B cell (primary cell): Measurements from ENCODE around the gene PVR. TPM values are rescaled to one million over a fixed set of nuclear protein-coding genes. Genes with fewer than 3 reads are reported as not detected.

Experiments
- ATAC-seq: fragments of 200-7000 bp; cut with Tn5 transposase; one replicate; pipeline ENCODE4 v1.10.0; 2021; ENCODE audit warnings: low read depth, mild to moderate bottlenecking, moderate number of reproducible peaks, moderate library complexity
- CTCF ChIA-PET: fragments of 350-600 bp; sonication (Branson Sonifier 250); formaldehyde crosslinking; loops from one replicate; lab custom pipeline; 2021; ENCODE audit warnings: antibody characterized with exemption, inconsistent platforms; lab: Charles Lee
- POLR2A ChIA-PET: fragments of 350-600 bp; sonication (Branson Sonifier 250); formaldehyde crosslinking; loops from one replicate; lab custom pipeline; 2021; ENCODE audit warnings: antibody characterized with exemption; lab: Charles Lee
- DNase-seq: peaks from one replicate; pipeline ENCODE4 v3.0.0; 2013
- H2AFZ ChIP-seq: 2 replicates; pipeline ENCODE4 v1.6.1; 2012; ENCODE audit warnings: mild to moderate bottlenecking, low read depth, low read length; ENCODE audit not compliant: insufficient read depth, poor library complexity, severe bottlenecking
- H3K27ac ChIP-seq, 2 donors: 1 replicate in 1 of 2; 2 replicates in 1 of 2; pipeline ENCODE4 v1.5.1; 2012 to 2013; ENCODE audit warnings: low read length in 2 of 2, mild to moderate bottlenecking in 2 of 2, moderate library complexity in 1 of 2
- H3K27me3 ChIP-seq, 4 experiments: fragments of 200-600 bp in 1 of 4; sonication (generic) in 1 of 4; replicated peaks in 1 of 4; 1 replicate in 2 of 4; 2 replicates in 2 of 4; pipeline versions ENCODE4 v1.6.1 to v1.7.0; 2013 to 2016; ENCODE audit warnings: low read length in 3 of 4, mild to moderate bottlenecking in 2 of 4, mixed read lengths in 1 of 4, moderate library complexity in 1 of 4; ENCODE audit not compliant: insufficient read depth in 4 of 4, control insufficient read depth in 3 of 4; ENCODE audit errors: control extremely low read depth in 1 of 4
- H3K36me3 ChIP-seq, 2 experiments: replicated peaks in 1 of 2; 1 replicate in 1 of 2; 2 replicates in 1 of 2; pipeline versions ENCODE4 v1.6.1 to v1.7.1; 2013; ENCODE audit warnings: low read length in 1 of 2; ENCODE audit not compliant: insufficient read depth in 2 of 2, control insufficient read depth in 1 of 2; ENCODE audit errors: control extremely low read depth in 1 of 2, extremely low read depth in 1 of 2
- H3K4me1 ChIP-seq, 2 donors: fragments of 200-600 bp in 1 of 2; sonication (generic) in 1 of 2; 1 replicate in 1 of 2; 2 replicates in 1 of 2; pipeline versions ENCODE4 v1.5.1 to v1.6.1; 2013 to 2017; ENCODE audit warnings: low read length in 2 of 2; ENCODE audit not compliant: control insufficient read depth in 2 of 2, insufficient read depth in 2 of 2
- H3K4me2 ChIP-seq: replicated peaks from 2 replicates; pipeline ENCODE3; 2012; ENCODE audit warnings: mild to moderate bottlenecking, low read depth, low read length; ENCODE audit not compliant: poor library complexity, severe bottlenecking
- H3K4me3 ChIP-seq, 5 experiments: fragments of 200-600 bp in 1 of 5; sonication (generic) in 1 of 5; 1 replicate in 3 of 5; 2 replicates in 2 of 5; pipeline versions ENCODE4 v1.5.1 to v1.7.0; 2011 to 2016; ENCODE audit warnings: low read length in 4 of 5, mild to moderate bottlenecking in 4 of 5, low read depth in 2 of 5, control low read depth in 1 of 5, moderate library complexity in 1 of 5; ENCODE audit not compliant: insufficient read depth in 1 of 5; ENCODE audit errors: control extremely low read depth in 1 of 5, extremely low read depth in 1 of 5
- H3K79me2 ChIP-seq: fragments of 200-600 bp; sonication (generic); one replicate; pipeline ENCODE4 v1.6.0; 2016; ENCODE audit warnings: low read length; ENCODE audit not compliant: control insufficient read depth, insufficient read depth
- H3K9ac ChIP-seq: fragments of 200-600 bp; sonication (generic); 2 replicates; pipeline ENCODE4 v1.6.1; 2017; ENCODE audit warnings: mild to moderate bottlenecking, low read length, moderate library complexity
- H3K9me3 ChIP-seq, 3 donors: one replicate each; pipeline versions ENCODE4 v1.6.1 to v1.7.1; 2013; ENCODE audit warnings: low read length in 2 of 3; ENCODE audit not compliant: control insufficient read depth in 2 of 3, insufficient read depth in 1 of 3; ENCODE audit errors: control extremely low read depth in 1 of 3
- H4K20me1 ChIP-seq: 2 replicates; pipeline ENCODE4 v1.6.0; 2012; ENCODE audit warnings: mild to moderate bottlenecking, low read length; ENCODE audit not compliant: insufficient read depth, control insufficient read depth, poor library complexity, severe bottlenecking
- H3K27ac Mint-ChIP-seq: one replicate; pipeline ENCODE4 v1.8.0; 2021; ENCODE audit warnings: mixed read lengths
- H3K27me3 Mint-ChIP-seq: one replicate; pipeline ENCODE4 v1.8.0; 2021; ENCODE audit warnings: mixed read lengths
- H3K4me1 Mint-ChIP-seq: one replicate; pipeline ENCODE4 v1.8.0; 2021; ENCODE audit warnings: mixed read lengths
- H3K4me3 Mint-ChIP-seq: one replicate; pipeline ENCODE4 v1.8.0; 2021; ENCODE audit warnings: mixed read lengths
- H3K9me3 Mint-ChIP-seq: one replicate; pipeline ENCODE4 v1.8.0; 2022; ENCODE audit warnings: mixed read lengths; ENCODE audit not compliant: insufficient read depth
- CTCF ChIP-seq: fragments of 200-600 bp; IDR thresholded peaks from one replicate; pipeline ENCODE4 v1.8.0; 2022; ENCODE audit warnings: antibody characterized with exemption, mild to moderate bottlenecking
- EZH2 ChIP-seq: IDR thresholded peaks from 2 replicates; pipeline ENCODE4 v1.6.1; 2012; ENCODE audit warnings: borderline replicate concordance, low read depth, mild to moderate bottlenecking, moderate library complexity, low read length; ENCODE audit not compliant: insufficient read depth, poor library complexity, severe bottlenecking
- WGBS: methylation state at CpG from one replicate; pipeline ENCODE4 v1.1.5; 2013; ENCODE audit warnings: missing lambda C conversion rate; ENCODE audit not compliant: insufficient coverage; 5-methylcytosine and 5-hydroxymethylcytosine counted together
- intact Hi-C: fragments of 100-400 bp; cut with micrococcal nuclease; formaldehyde crosslinking; loops from one replicate; pipeline ENCODE4 v1.10.0; 2022
- polyA plus RNA-seq: library from polyadenylated mRNA; depleted of rRNA; stranded (reverse); fragments of >200 nt; gene quantifications from 2 replicates; pipeline ENCODE4 v1.2.3, GENCODE V29; 2012
- total RNA-seq, 2 donors: library from RNA; stranded (reverse); fragments of 120-200 nt in 1 of 2; gene quantifications; 1 replicate in 1 of 2; 2 replicates in 1 of 2; pipeline versions ENCODE4 v1.2.3 to v1.2.4, GENCODE V29; 2013 to 2022

The PVR gene
- total and polyA plus RNA-seq, 2 donors (not counting 1 experiment from before 2014, with no cell fraction given) = 0.09 to 0.67 TPM

- ChIA-PET POLR2A (interaction anchor here (0.7 kb wide), 2 partner anchors 37 to 123 kb away, joined by 3 to 8 read pairs; no protein-coding TSS in a partner anchor), CTCF (interaction anchor here (1.2 kb wide), 1 partner anchor 85 kb away, joined by 4 read pairs; no protein-coding TSS in a partner anchor)
- DNase-seq (peak; percentile 43), ATAC-seq (peak; percentile 42)
- H3K36me3 ChIP-seq = no peaks in the 10 kb centered on the region
- peaks cover 8 to 25% of the 10 kb centered on the region in 2 donors for H3K4me1 ChIP-seq
- peaks cover 18% of the 10 kb centered on the region for H3K4me1 Mint-ChIP-seq
- TF ChIP-seq EZH2 (no peak), CTCF (no peak)
- intact Hi-C loops = loop anchor here (5.0 kb wide), 1 partner anchor 36 kb away; no protein-coding TSS in a partner anchor
- no peaks in the 10 kb centered on the region for H4K20me1 ChIP-seq
- H3K27ac ChIP-seq = no peak overlapping the region
- no CpG with 5 or more reads among the region's 4 CpGs for WGBS
- H3K79me2 ChIP-seq = no peaks in the 10 kb centered on the region
- H3K27me3 Mint-ChIP-seq = peaks cover 16% of the 10 kb centered on the region
- no peak overlapping the region for H3K9ac ChIP-seq
- peaks cover 0 to 11% (median 0%) of the 10 kb centered on the region in 4 experiments for H3K27me3 ChIP-seq
- H2AFZ ChIP-seq = no peak overlapping the region
- H3K27ac Mint-ChIP-seq = peak overlapping the region; percentile 20
- no peaks in the 10 kb centered on the region for H3K9me3 ChIP-seq
- peak overlapping the region; percentile 46 for H3K4me2 ChIP-seq
- H3K9me3 Mint-ChIP-seq = no peaks in the 10 kb centered on the region
- H3K4me3 Mint-ChIP-seq = peak overlapping the region; percentile 34
- no peak overlapping the region for H3K4me3 ChIP-seq
Measured at GRCh38 chr19:44685877-44686276, 42.2 kb downstream of the PVR start.

GRCh38 chr19:44686896-44687295, 43.2 kb downstream of the PVR start:
- WGBS = 100% methylated on average over 2 of the region's 4 CpGs
- Histone ChIP-seq H4K20me1 (no peaks in the 10 kb centered on the region), H3K27ac (no peak overlapping the region), H3K36me3 (no peaks in the 10 kb centered on the region), H3K9me3 (no peaks in the 10 kb centered on the region), H3K4me3 (no peak overlapping the region), H3K4me1 (peaks cover 14 to 35% of the 10 kb centered on the region in 2 donors), H3K27me3 (peaks cover 0 to 11% (median 0%) of the 10 kb centered on the region in 4 experiments), H3K4me2 (no peak overlapping the region), H3K9ac (no peak overlapping the region), H3K79me2 (no peaks in the 10 kb centered on the region), H2AFZ (no peak overlapping the region)
- Mint-ChIP-seq H3K4me3 (no peak overlapping the region), H3K9me3 (no peaks in the 10 kb centered on the region), H3K4me1 (peaks cover 22% of the 10 kb centered on the region), H3K27me3 (peaks cover 16% of the 10 kb centered on the region), H3K27ac (no peak overlapping the region)
- ATAC-seq = no peak
- no peak for DNase-seq
- POLR2A ChIA-PET = interaction anchor here (0.7 kb wide), 1 partner anchor 122 kb away, joined by 3 read pairs; no protein-coding TSS in a partner anchor
- CTCF ChIA-PET = interaction anchor here (7.2 kb wide), 1 partner anchor 36 kb away, joined by 89 read pairs; no protein-coding TSS in a partner anchor
- TF ChIP-seq EZH2 (no peak), CTCF (no peak)
- intact Hi-C loops = loop anchor here (5.0 kb wide), 1 partner anchor 35 kb away; no protein-coding TSS in a partner anchor
